GM12878 (cell line): ENCODE measurements around the gene SFMBT1.

ENCODE experiments used
- IKZF1 ChIP-seq: fragments of 450-650 bp; conservative IDR thresholded peaks from 2 replicates; pipeline ENCODE4 v1.6.1; 2017; ENCODE audit warnings: antibody characterized with exemption, mild to moderate bottlenecking
- MAX ChIP-seq: IDR thresholded peaks from 2 replicates; pipeline ENCODE4 v1.6.1; 2012; ENCODE audit warnings: low read depth, low read length, improper control_type of control experiment
- NR2C2 ChIP-seq: IDR thresholded peaks from 2 replicates; pipeline ENCODE4 v1.6.1; 2011; ENCODE audit warnings: borderline replicate concordance, low read depth; ENCODE audit not compliant: control insufficient read depth, insufficient read length
- NRF1 ChIP-seq: conservative IDR thresholded peaks from 2 replicates; pipeline ENCODE4 v1.6.1; 2011; ENCODE audit warnings: mild to moderate bottlenecking, low read depth, low read length, improper control_type of control experiment
- RFX5 ChIP-seq: IDR thresholded peaks from 2 replicates; pipeline ENCODE4 v1.6.1; 2011; ENCODE audit warnings: low read depth, low read length, improper control_type of control experiment
- SIN3A ChIP-seq: IDR thresholded peaks from 2 replicates; pipeline ENCODE4 v1.6.1; 2012; ENCODE audit warnings: low read depth, low read length, improper control_type of control experiment
- TAF1 ChIP-seq: IDR thresholded peaks from 2 replicates; pipeline ENCODE4 v1.6.1; 2011; ENCODE audit warnings: mild to moderate bottlenecking, low read depth, low read length, borderline replicate concordance

- no peak for TF ChIP-seq SIN3A
- TF ChIP-seq TAF1, result no peak
- TF ChIP-seq NR2C2, result no peak
- no peak for TF ChIP-seq NRF1
- no peak for TF ChIP-seq MAX
- no peak for TF ChIP-seq RFX5
- no peak for TF ChIP-seq IKZF1
Observed at GRCh38 chr3:53026382-53027162, 19.3 kb downstream of the SFMBT1 start.
